Activated naive CD4-positive, alpha-beta T cell treated with anti-CD3 and anti-CD28 coated beads for 36 hours (primary cell): ENCODE data around the gene RYR1. TPM values are rescaled to one million over a fixed set of nuclear protein-coding genes. Genes with fewer than 3 reads are reported as not detected.

Experiments used
- CTCF ChIA-PET: fragments of 350-600 bp; sonication (Branson Sonifier 250); formaldehyde crosslinking; loops from one replicate; lab custom pipeline; 2021; ENCODE audit warnings: antibody characterized with exemption; lab: Charles Lee
- DNase-seq: peaks from one replicate; pipeline ENCODE4 v3.0.0-alpha.2; 2020
- H3K27ac Mint-ChIP-seq: one replicate; pipeline ENCODE4 v1.8.0; 2021; ENCODE audit warnings: mild to moderate bottlenecking, mixed read lengths
- H3K27me3 Mint-ChIP-seq: one replicate; pipeline ENCODE4 v1.8.0; 2021; ENCODE audit warnings: low read depth, mixed read lengths
- H3K36me3 Mint-ChIP-seq: one replicate; pipeline ENCODE4 v1.8.0; 2021; ENCODE audit warnings: low read depth, mixed read lengths
- H3K4me1 Mint-ChIP-seq: one replicate; pipeline ENCODE4 v1.8.0; 2021; ENCODE audit warnings: low read depth, mixed read lengths
- H3K4me3 Mint-ChIP-seq: one replicate; pipeline ENCODE4 v1.8.0; 2021; ENCODE audit warnings: mild to moderate bottlenecking, moderate library complexity, mixed read lengths
- H3K9me3 Mint-ChIP-seq: one replicate; pipeline ENCODE4 v1.8.0; 2021; ENCODE audit warnings: mixed read lengths
- intact Hi-C: fragments of 100-400 bp; cut with micrococcal nuclease; formaldehyde crosslinking; loops from one replicate; pipeline ENCODE4 v1.15.1; 2023
- total RNA-seq, 2 experiments: library from RNA; stranded (reverse); gene quantifications; one replicate each; pipeline ENCODE4 v1.2.3, GENCODE V29; 2021

The RYR1 gene
- total RNA-seq, 2 experiments from 2014 or later: 0.96 to 1.6 TPM

- H3K27me3 Mint-ChIP-seq: peaks cover 13% of the 10 kb centered on the region
- H3K27ac Mint-ChIP-seq: no peak overlapping the region
- no peaks in the 10 kb centered on the region for H3K36me3 Mint-ChIP-seq
- intact Hi-C loops: no loop called here
- no peak overlapping the region for H3K4me3 Mint-ChIP-seq
- CTCF ChIA-PET: no interaction called here
- peaks cover 36% of the 10 kb centered on the region for H3K4me1 Mint-ChIP-seq
- DNase-seq: no peak
- no peaks in the 10 kb centered on the region for H3K9me3 Mint-ChIP-seq
Observed at GRCh38 chr19:38430931-38431330, 2.6 kb upstream of the RYR1 start.

GRCh38 chr19:38434549-38435051 is 1.1 kb downstream of the RYR1 start:
- intact Hi-C loops: no loop called here
- DNase-seq: no peak
- Mint-ChIP-seq H3K27ac (no peak overlapping the region), H3K9me3 (no peaks in the 10 kb centered on the region), H3K4me3 (no peak overlapping the region), H3K36me3 (no peaks in the 10 kb centered on the region), H3K4me1 (peaks cover 10% of the 10 kb centered on the region), H3K27me3 (peaks cover 25% of the 10 kb centered on the region)
- CTCF ChIA-PET: no interaction called here

GRCh38 chr19:38437295-38437694 is 3.8 kb downstream of the RYR1 start:
- CTCF ChIA-PET: interaction anchor here (0.6 kb wide), 1 partner anchor 35 kb away, joined by 3 read pairs; the partner anchor contains the start of gene FAM98C

GRCh38 chr19:38437917-38438316 is 4.4 kb downstream of the RYR1 start:
- intact Hi-C loops: no loop called here
- Mint-ChIP-seq H3K4me3 (no peak overlapping the region), H3K36me3 (no peaks in the 10 kb centered on the region), H3K27me3 (peaks cover 30% of the 10 kb centered on the region), H3K4me1 (peaks cover 8% of the 10 kb centered on the region), H3K9me3 (no peaks in the 10 kb centered on the region), H3K27ac (no peak overlapping the region)
- CTCF ChIA-PET: no interaction called here
- DNase-seq: no peak

More at GRCh38 chr19:38437295-38437694, 3.8 kb downstream of the RYR1 start:
- H3K27me3 Mint-ChIP-seq: peaks cover 30% of the 10 kb centered on the region
- no peak for DNase-seq
- no peaks in the 10 kb centered on the region for H3K36me3 Mint-ChIP-seq
- H3K4me3 Mint-ChIP-seq: no peak overlapping the region
- H3K27ac Mint-ChIP-seq: no peak overlapping the region
- intact Hi-C loops: no loop called here
- H3K9me3 Mint-ChIP-seq: no peaks in the 10 kb centered on the region
- peaks cover 8% of the 10 kb centered on the region for H3K4me1 Mint-ChIP-seq

- H3K27ac Mint-ChIP-seq: no peak overlapping the region
- intact Hi-C loops: no loop called here
- CTCF ChIA-PET: interaction anchor here (1.5 kb wide), 1 partner anchor 38 kb away, joined by 5 read pairs; the partner anchor contains the start of gene FAM98C
- DNase-seq: no peak
- H3K4me1 Mint-ChIP-seq: no peaks in the 10 kb centered on the region
- no peaks in the 10 kb centered on the region for H3K36me3 Mint-ChIP-seq
- no peak overlapping the region for H3K4me3 Mint-ChIP-seq
- peaks cover 17% of the 10 kb centered on the region for H3K27me3 Mint-ChIP-seq
- H3K9me3 Mint-ChIP-seq: no peaks in the 10 kb centered on the region
Observed at GRCh38 chr19:38440592-38440991, 7.1 kb downstream of the RYR1 start.

GRCh38 chr19:38441657-38442348 is 8.3 kb downstream of the RYR1 start:
- no peaks in the 10 kb centered on the region for H3K4me1 Mint-ChIP-seq
- intact Hi-C loops: loop anchor here (1.0 kb wide), 1 partner anchor 40 kb away; no protein-coding TSS in a partner anchor
- H3K27ac Mint-ChIP-seq: no peak overlapping the region
- no peaks in the 10 kb centered on the region for H3K36me3 Mint-ChIP-seq
- no peak overlapping the region for H3K4me3 Mint-ChIP-seq
- CTCF ChIA-PET: no interaction called here
- H3K9me3 Mint-ChIP-seq: no peaks in the 10 kb centered on the region
- peak; percentile 32 for DNase-seq
- H3K27me3 Mint-ChIP-seq: peaks cover 15% of the 10 kb centered on the region

GRCh38 chr19:38442736-38443135 is 9.2 kb downstream of the RYR1 start:
- CTCF ChIA-PET: no interaction called here
- Mint-ChIP-seq H3K9me3 (no peaks in the 10 kb centered on the region), H3K36me3 (no peaks in the 10 kb centered on the region), H3K27ac (no peak overlapping the region), H3K27me3 (peaks cover 10% of the 10 kb centered on the region), H3K4me3 (no peak overlapping the region), H3K4me1 (no peaks in the 10 kb centered on the region)
- intact Hi-C loops: no loop called here
- DNase-seq: no peak

- Mint-ChIP-seq H3K9me3 (no peaks in the 10 kb centered on the region), H3K36me3 (no peaks in the 10 kb centered on the region), H3K27me3 (peaks cover 5% of the 10 kb centered on the region), H3K27ac (no peak overlapping the region), H3K4me1 (no peaks in the 10 kb centered on the region), H3K4me3 (no peak overlapping the region)
- no peak for DNase-seq
- intact Hi-C loops: no loop called here
- CTCF ChIA-PET: no interaction called here
Observed at GRCh38 chr19:38443458-38443999, 10.0 kb downstream of the RYR1 start.

- no peak overlapping the region for H3K4me3 Mint-ChIP-seq
- CTCF ChIA-PET: no interaction called here
- H3K9me3 Mint-ChIP-seq: no peaks in the 10 kb centered on the region
- H3K4me1 Mint-ChIP-seq: no peaks in the 10 kb centered on the region
- peaks cover 5% of the 10 kb centered on the region for H3K27me3 Mint-ChIP-seq
- H3K36me3 Mint-ChIP-seq: no peaks in the 10 kb centered on the region
- H3K27ac Mint-ChIP-seq: no peak overlapping the region
- DNase-seq: no peak
- intact Hi-C loops: no loop called here
Observed at GRCh38 chr19:38444026-38444425, 10.5 kb downstream of the RYR1 start.

GRCh38 chr19:38445362-38445761 is 11.9 kb downstream of the RYR1 start:
- Mint-ChIP-seq H3K36me3 (no peaks in the 10 kb centered on the region), H3K27ac (no peak overlapping the region), H3K4me1 (no peaks in the 10 kb centered on the region), H3K4me3 (no peak overlapping the region), H3K27me3 (peaks cover 5% of the 10 kb centered on the region), H3K9me3 (no peaks in the 10 kb centered on the region)
- intact Hi-C loops: no loop called here
- DNase-seq: no peak
- CTCF ChIA-PET: interaction anchor here (0.7 kb wide), 1 partner anchor 541 kb away, joined by 4 read pairs; no protein-coding TSS in a partner anchor

- H3K9me3 Mint-ChIP-seq: no peaks in the 10 kb centered on the region
- CTCF ChIA-PET: interaction anchor here (0.8 kb wide), 1 partner anchor 45 kb away, joined by 3 read pairs; the partner anchor contains the start of gene FAM98C
- H3K4me1 Mint-ChIP-seq: no peaks in the 10 kb centered on the region
- intact Hi-C loops: no loop called here
- no peak overlapping the region for H3K4me3 Mint-ChIP-seq
- H3K27ac Mint-ChIP-seq: no peak overlapping the region
- H3K36me3 Mint-ChIP-seq: no peaks in the 10 kb centered on the region
- H3K27me3 Mint-ChIP-seq: no peaks in the 10 kb centered on the region
- DNase-seq: no peak
Observed at GRCh38 chr19:38448225-38448624, 14.7 kb downstream of the RYR1 start.

GRCh38 chr19:38449518-38449917 is 16.0 kb downstream of the RYR1 start:
- Mint-ChIP-seq H3K4me3 (no peak overlapping the region), H3K27ac (no peak overlapping the region), H3K27me3 (no peaks in the 10 kb centered on the region), H3K36me3 (no peaks in the 10 kb centered on the region), H3K9me3 (no peaks in the 10 kb centered on the region), H3K4me1 (no peaks in the 10 kb centered on the region)
- CTCF ChIA-PET: no interaction called here
- DNase-seq: no peak
- intact Hi-C loops: no loop called here

- no peaks in the 10 kb centered on the region for H3K36me3 Mint-ChIP-seq
- H3K4me3 Mint-ChIP-seq: no peak overlapping the region
- no peak for DNase-seq
- CTCF ChIA-PET: interaction anchor here (0.7 kb wide), 1 partner anchor 44 kb away, joined by 3 read pairs; no protein-coding TSS in a partner anchor
- H3K27me3 Mint-ChIP-seq: no peaks in the 10 kb centered on the region
- H3K4me1 Mint-ChIP-seq: no peaks in the 10 kb centered on the region
- H3K9me3 Mint-ChIP-seq: no peaks in the 10 kb centered on the region
- intact Hi-C loops: no loop called here
- H3K27ac Mint-ChIP-seq: no peak overlapping the region
Observed at GRCh38 chr19:38451036-38451435, 17.5 kb downstream of the RYR1 start.
